Testis (tissue), 2 donors: ENCODE measurements around the gene AZU1.

ENCODE experiments used
- POLR2A ChIP-seq: fragments of 450-650 bp; IDR thresholded peaks from one replicate; pipeline ENCODE4 v1.6.1; 2017; ENCODE audit warnings: antibody characterized with exemption, mild to moderate bottlenecking, moderate library complexity
- TF ChIP-seq, protein P1 (sequence below), 3 experiments: fragments of 450-650 bp in 2 of 3; fragments of 200-600 bp in 1 of 3; sonication (generic) in 1 of 3; IDR thresholded peaks; one replicate each; pipeline ENCODE4 v1.5.1; 2016 to 2019; ENCODE audit warnings: antibody characterized with exemption in 3 of 3, mild to moderate bottlenecking in 2 of 3, moderate library complexity in 1 of 3

DNA sequence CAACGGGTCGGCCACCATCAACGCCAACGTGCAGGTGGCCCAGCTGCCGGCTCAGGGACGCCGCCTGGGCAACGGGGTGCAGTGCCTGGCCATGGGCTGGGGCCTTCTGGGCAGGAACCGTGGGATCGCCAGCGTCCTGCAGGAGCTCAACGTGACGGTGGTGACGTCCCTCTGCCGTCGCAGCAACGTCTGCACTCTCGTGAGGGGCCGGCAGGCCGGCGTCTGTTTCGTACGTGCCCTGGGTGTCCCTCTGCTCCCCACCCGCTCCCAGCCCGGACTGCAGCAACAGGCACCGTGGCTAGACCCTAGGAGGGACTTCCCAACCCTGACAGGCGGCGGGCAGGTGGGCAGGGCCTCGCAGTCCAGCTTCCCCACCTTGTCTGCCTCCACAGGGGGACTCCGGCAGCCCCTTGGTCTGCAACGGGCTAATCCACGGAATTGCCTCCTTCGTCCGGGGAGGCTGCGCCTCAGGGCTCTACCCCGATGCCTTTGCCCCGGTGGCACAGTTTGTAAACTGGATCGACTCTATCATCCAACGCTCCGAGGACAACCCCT is 28.0 kb downstream of the AZU1 start:
- TF ChIP-seq, protein P1, sequence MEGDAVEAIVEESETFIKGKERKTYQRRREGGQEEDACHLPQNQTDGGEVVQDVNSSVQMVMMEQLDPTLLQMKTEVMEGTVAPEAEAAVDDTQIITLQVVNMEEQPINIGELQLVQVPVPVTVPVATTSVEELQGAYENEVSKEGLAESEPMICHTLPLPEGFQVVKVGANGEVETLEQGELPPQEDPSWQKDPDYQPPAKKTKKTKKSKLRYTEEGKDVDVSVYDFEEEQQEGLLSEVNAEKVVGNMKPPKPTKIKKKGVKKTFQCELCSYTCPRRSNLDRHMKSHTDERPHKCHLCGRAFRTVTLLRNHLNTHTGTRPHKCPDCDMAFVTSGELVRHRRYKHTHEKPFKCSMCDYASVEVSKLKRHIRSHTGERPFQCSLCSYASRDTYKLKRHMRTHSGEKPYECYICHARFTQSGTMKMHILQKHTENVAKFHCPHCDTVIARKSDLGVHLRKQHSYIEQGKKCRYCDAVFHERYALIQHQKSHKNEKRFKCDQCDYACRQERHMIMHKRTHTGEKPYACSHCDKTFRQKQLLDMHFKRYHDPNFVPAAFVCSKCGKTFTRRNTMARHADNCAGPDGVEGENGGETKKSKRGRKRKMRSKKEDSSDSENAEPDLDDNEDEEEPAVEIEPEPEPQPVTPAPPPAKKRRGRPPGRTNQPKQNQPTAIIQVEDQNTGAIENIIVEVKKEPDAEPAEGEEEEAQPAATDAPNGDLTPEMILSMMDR (IDR thresholded peaks at IDR 0.05) = no peak
- TF ChIP-seq POLR2A = no peak
